ENCODE data around the gene AAK1. TPM values are rescaled to one million over a fixed set of nuclear protein-coding genes. Genes with fewer than 3 reads are reported as not detected.

The AAK1 gene
- total and polyA plus RNA-seq, 10 of the 15 experiments (the other 5 are each of a cell fraction or from before 2014, with no cell fraction given), result 2.9 to 41.4 (median 17.5) TPM

DNA sequence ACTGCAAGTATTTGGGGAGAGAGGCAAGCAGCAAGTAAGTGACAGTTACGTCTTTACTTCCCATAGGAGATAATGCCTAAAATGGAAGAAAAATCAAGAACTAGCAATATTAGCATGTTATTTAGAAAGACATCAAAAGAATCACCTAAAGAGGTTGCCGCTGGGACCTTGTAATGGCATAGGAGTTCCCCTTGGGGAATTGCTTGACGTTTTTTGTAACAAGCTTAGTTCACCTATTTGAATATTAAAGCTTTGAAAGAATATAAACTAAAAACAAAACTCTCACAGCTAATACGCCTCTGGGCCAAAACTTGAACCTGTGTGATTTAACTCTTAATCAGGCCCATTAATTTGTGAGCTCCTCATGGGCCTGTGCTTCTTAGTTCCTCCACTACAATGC lies 89.0 kb downstream of the AAK1 start:
- ChIA-PET POLR2A (interaction anchor here (0.6 to 0.8 kb wide), 3 partner anchors 29 to 169 kb away, joined by 3 to 4 read pairs (median 3); no protein-coding TSS in a partner anchor), RAD21 (ENCODE audit: unreplicated experiment) (interaction anchor here (0.8 to 1.8 kb wide), 9 partner anchors 10 to 179 kb away, joined by 3 to 7 read pairs (median 4); partner anchors contain the start of gene NFU1), SMC1A (ENCODE audit: uncharacterized antibody, unreplicated experiment) (interaction anchor here (0.6 to 1.4 kb wide), 17 partner anchors 9 to 341 kb away, joined by 3 to 9 read pairs (median 3); partner anchors contain the start of gene NFU1), CTCF (interaction anchor here (1.1 to 14.4 kb wide), 4 partner anchors 9 to 180 kb away, joined by 4 to 176 read pairs (median 5); partner anchors contain the start of gene NFU1)
- Histone ChIP-seq H3K36me3 (ENCODE audit: control insufficient read depth in 2 of 2, insufficient read depth in 2 of 2, low read length in 1 of 2) (peaks cover 0 to 2% of the 10 kb centered on the region in 2 experiments; a peak in 2 of 4 replicates), H3K9ac (ENCODE audit: control insufficient read depth, insufficient read depth, low read length) (0 out of 2 replicates have a peak overlapping the region, but pooled peaks have one; percentile 3), H3K4me2 (ENCODE audit: control insufficient read depth, insufficient read depth) (no peak overlapping the region; the same call in 1 of the 2 replicates), H2AFZ (ENCODE audit: control insufficient read depth, low read depth, low read length) (peak overlapping the region; percentile 18), H4K20me1 (ENCODE audit: control insufficient read depth, insufficient read depth) (no peaks in the 10 kb centered on the region), H3K27ac (ENCODE audit: control insufficient read depth, insufficient read depth) (peak overlapping the region; percentile 54), H3K4me3 (no peak overlapping the region; the same call in 1 of the 2 replicates), H3K9me3 (replicated peaks; ENCODE audit: control insufficient read depth, insufficient read depth, low read length) (no peaks in the 10 kb centered on the region), H3K4me1 (ENCODE audit: control insufficient read depth, insufficient read depth, low read length) (peaks cover 6% of the 10 kb centered on the region), H3K79me2 (ENCODE audit: control insufficient read depth, insufficient read depth, low read length) (peaks cover 1% of the 10 kb centered on the region; the same call in 1 of the 2 replicates), H3K27me3 (replicated peaks in 1 of 2; ENCODE audit: control insufficient read depth in 2 of 2, insufficient read depth in 2 of 2, low read length in 1 of 2) (no peaks in the 10 kb centered on the region)
- WGBS (ENCODE audit: insufficient coverage, insufficient replicate concordance, low lambda C conversion rate, missing lambda C conversion rate), result 17% methylated on average over 4 of the region's 4 CpGs
- in situ Hi-C loops (cut with MboI) (loop anchor here (25.0 kb wide), 1 partner anchor 258 kb away; no protein-coding TSS in a partner anchor), intact Hi-C loops (cut with micrococcal nuclease; ENCODE audit: unreplicated experiment) (no loop called here)
- ATAC-seq, result peak; percentile 47
- DNase-seq (ENCODE audit: low read depth, low spot score), result no peak
- FAIRE-seq, result peak; percentile 31
- TF ChIP-seq, protein P1, sequence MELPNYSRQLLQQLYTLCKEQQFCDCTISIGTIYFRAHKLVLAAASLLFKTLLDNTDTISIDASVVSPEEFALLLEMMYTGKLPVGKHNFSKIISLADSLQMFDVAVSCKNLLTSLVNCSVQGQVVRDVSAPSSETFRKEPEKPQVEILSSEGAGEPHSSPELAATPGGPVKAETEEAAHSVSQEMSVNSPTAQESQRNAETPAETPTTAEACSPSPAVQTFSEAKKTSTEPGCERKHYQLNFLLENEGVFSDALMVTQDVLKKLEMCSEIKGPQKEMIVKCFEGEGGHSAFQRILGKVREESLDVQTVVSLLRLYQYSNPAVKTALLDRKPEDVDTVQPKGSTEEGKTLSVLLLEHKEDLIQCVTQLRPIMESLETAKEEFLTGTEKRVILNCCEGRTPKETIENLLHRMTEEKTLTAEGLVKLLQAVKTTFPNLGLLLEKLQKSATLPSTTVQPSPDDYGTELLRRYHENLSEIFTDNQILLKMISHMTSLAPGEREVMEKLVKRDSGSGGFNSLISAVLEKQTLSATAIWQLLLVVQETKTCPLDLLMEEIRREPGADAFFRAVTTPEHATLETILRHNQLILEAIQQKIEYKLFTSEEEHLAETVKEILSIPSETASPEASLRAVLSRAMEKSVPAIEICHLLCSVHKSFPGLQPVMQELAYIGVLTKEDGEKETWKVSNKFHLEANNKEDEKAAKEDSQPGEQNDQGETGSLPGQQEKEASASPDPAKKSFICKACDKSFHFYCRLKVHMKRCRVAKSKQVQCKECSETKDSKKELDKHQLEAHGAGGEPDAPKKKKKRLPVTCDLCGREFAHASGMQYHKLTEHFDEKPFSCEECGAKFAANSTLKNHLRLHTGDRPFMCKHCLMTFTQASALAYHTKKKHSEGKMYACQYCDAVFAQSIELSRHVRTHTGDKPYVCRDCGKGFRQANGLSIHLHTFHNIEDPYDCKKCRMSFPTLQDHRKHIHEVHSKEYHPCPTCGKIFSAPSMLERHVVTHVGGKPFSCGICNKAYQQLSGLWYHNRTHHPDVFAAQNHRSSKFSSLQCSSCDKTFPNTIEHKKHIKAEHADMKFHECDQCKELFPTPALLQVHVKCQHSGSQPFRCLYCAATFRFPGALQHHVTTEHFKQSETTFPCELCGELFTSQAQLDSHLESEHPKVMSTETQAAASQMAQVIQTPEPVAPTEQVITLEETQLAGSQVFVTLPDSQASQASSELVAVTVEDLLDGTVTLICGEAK (IDR thresholded peaks at IDR 0.05; ENCODE audit: borderline replicate concordance), result no peak
- peak; percentile 78 for TF ChIP-seq MEF2B (IDR thresholded peaks at IDR 0.05; ENCODE audit: partially characterized antibody, poor library complexity, severe bottlenecking)
- BruUV-seq (replicated peaks), result no TSS peak

All from GM12878 (cell line).